Mesenchymal stem cell (in vitro differentiated cells and primary cell): Measurements from ENCODE around the gene ZNF18.
"Not testable (repeated sequence)": the region's sequence is repeated elsewhere in the genome, so short reads cannot be mapped to it uniquely, and the experiment has no call there.

Experiments used
- DNase-seq: peaks from one replicate; pipeline ENCODE4 v3.0.0-alpha.2; 2013
- H2AFZ ChIP-seq: one replicate; pipeline ENCODE4 v1.6.1; 2013; ENCODE audit warnings: low read depth, mild to moderate bottlenecking, control low read depth, inconsistent platforms, low read length, moderate library complexity
- H2AK5ac ChIP-seq: 2 replicates; pipeline ENCODE4 v1.6.1; 2013; ENCODE audit warnings: low read length, moderate library complexity, mild to moderate bottlenecking, inconsistent platforms; ENCODE audit not compliant: severe bottlenecking
- H2BK120ac ChIP-seq: one replicate; pipeline ENCODE4 v1.6.1; 2013; ENCODE audit warnings: low read depth, mild to moderate bottlenecking, inconsistent platforms, low read length, moderate library complexity
- H2BK12ac ChIP-seq, 2 experiments: one replicate each; pipeline ENCODE4 v1.6.1; 2013; ENCODE audit warnings: inconsistent platforms in 2 of 2, low read length in 2 of 2, mild to moderate bottlenecking in 2 of 2, moderate library complexity in 2 of 2, control low read depth in 1 of 2
- H2BK15ac ChIP-seq: one replicate; pipeline ENCODE4 v1.6.1; 2013; ENCODE audit warnings: mild to moderate bottlenecking, low read depth, inconsistent platforms; ENCODE audit not compliant: poor library complexity, severe bottlenecking
- H2BK5ac ChIP-seq: 2 replicates; pipeline ENCODE4 v1.6.1; 2013; ENCODE audit warnings: low read depth, mild to moderate bottlenecking, low read length, control low read depth, inconsistent platforms; ENCODE audit not compliant: poor library complexity, severe bottlenecking
- H3K14ac ChIP-seq, 2 experiments: one replicate each; pipeline ENCODE4 v1.6.1; 2013; ENCODE audit warnings: inconsistent platforms in 2 of 2, low read length in 2 of 2, control low read depth in 1 of 2, mild to moderate bottlenecking in 1 of 2, moderate library complexity in 1 of 2
- H3K18ac ChIP-seq, 2 experiments: one replicate each; pipeline ENCODE4 v1.6.1; 2013; ENCODE audit warnings: inconsistent platforms in 2 of 2, low read length in 2 of 2, control low read depth in 1 of 2, low read depth in 1 of 2, mild to moderate bottlenecking in 1 of 2
- H3K23ac ChIP-seq, 2 experiments: one replicate each; pipeline ENCODE4 v1.6.1; 2013; ENCODE audit warnings: inconsistent platforms in 2 of 2, low read length in 2 of 2, mild to moderate bottlenecking in 2 of 2, moderate library complexity in 2 of 2, control low read depth in 1 of 2
- H3K27ac ChIP-seq: 2 replicates; pipeline ENCODE4 v1.5.1; 2013; ENCODE audit warnings: mild to moderate bottlenecking, moderate library complexity, low read length, control low read depth, inconsistent platforms; ENCODE audit not compliant: poor library complexity, severe bottlenecking
- H3K27me3 ChIP-seq, 2 experiments: 2 replicates each; pipeline versions ENCODE4 v1.6.1 to v1.7.0; 2013; ENCODE audit warnings: low read length in 2 of 2, mild to moderate bottlenecking in 2 of 2, moderate library complexity in 2 of 2, control low read depth in 1 of 2, inconsistent platforms in 1 of 2; ENCODE audit not compliant: control insufficient read depth in 1 of 2, insufficient read depth in 1 of 2
- H3K36me3 ChIP-seq, 2 experiments: 2 replicates each; pipeline versions ENCODE4 v1.6.1 to v1.7.0; 2013; ENCODE audit warnings: low read length in 2 of 2, control low read depth in 1 of 2, inconsistent platforms in 1 of 2, low read depth in 1 of 2, mild to moderate bottlenecking in 1 of 2; ENCODE audit not compliant: insufficient read depth in 2 of 2, control insufficient read depth in 1 of 2
- H3K4ac ChIP-seq, 2 experiments: one replicate each; pipeline ENCODE4 v1.6.1; 2013; ENCODE audit warnings: inconsistent platforms in 2 of 2, low read length in 2 of 2, mild to moderate bottlenecking in 2 of 2, moderate library complexity in 2 of 2, control low read depth in 1 of 2, low read depth in 1 of 2
- H3K4me1 ChIP-seq: 2 replicates; pipeline ENCODE4 v1.6.1; 2013; ENCODE audit warnings: low read depth, low read length, control low read depth; ENCODE audit not compliant: control insufficient read depth, insufficient read depth
- H3K4me2 ChIP-seq: 2 replicates; pipeline ENCODE4 v1.6.1; 2013; ENCODE audit warnings: low read length, mild to moderate bottlenecking, inconsistent platforms; ENCODE audit not compliant: poor library complexity, severe bottlenecking
- H3K4me3 ChIP-seq, 2 experiments: 2 replicates each; pipeline versions ENCODE4 v1.5.1 to v1.7.0; 2013; ENCODE audit warnings: low read length in 2 of 2, mild to moderate bottlenecking in 2 of 2, control low read depth in 1 of 2, low read depth in 1 of 2; ENCODE audit not compliant: insufficient read depth in 1 of 2
- H3K79me1 ChIP-seq: replicated peaks from 2 replicates; pipeline ENCODE4 v1.6.1; 2013; ENCODE audit warnings: mild to moderate bottlenecking, control low read depth, low read length, inconsistent platforms; ENCODE audit not compliant: poor library complexity, severe bottlenecking
- H3K9ac ChIP-seq: 2 replicates; pipeline ENCODE4 v1.7.0; 2013; ENCODE audit warnings: mild to moderate bottlenecking, low read length, moderate library complexity
- H3K9me3 ChIP-seq: 2 replicates; pipeline ENCODE4 v1.7.0; 2013; ENCODE audit warnings: mild to moderate bottlenecking, low read length; ENCODE audit not compliant: control insufficient read depth
- H4K8ac ChIP-seq: one replicate; pipeline ENCODE4 v1.6.1; 2013; ENCODE audit warnings: inconsistent platforms, mild to moderate bottlenecking, low read length, moderate library complexity
- H4K91ac ChIP-seq: one replicate; pipeline ENCODE4 v1.6.1; 2013; ENCODE audit warnings: mild to moderate bottlenecking, low read length, inconsistent platforms
- WGBS: methylation state at CpG from one replicate; pipeline ENCODE4 v1.1.7; 2013; ENCODE audit warnings: mixed read lengths; 5-methylcytosine and 5-hydroxymethylcytosine counted together

The ZNF18 gene

GRCh38 chr17:11979795-11980194, 17.5 kb downstream of the ZNF18 start:
- Histone ChIP-seq H3K4me3 (no peak overlapping the region), H3K27me3 (no peaks in the 10 kb centered on the region), H2BK120ac (no peak overlapping the region), H3K9me3 (no peaks in the 10 kb centered on the region), H3K9ac (no peak overlapping the region), H3K36me3 (peaks cover 18 to 46% of the 10 kb centered on the region in 2 experiments), H2AK5ac (no peak overlapping the region), H2BK15ac (no peak overlapping the region), H2AFZ (no peak overlapping the region), H3K14ac (no peak overlapping the region), H3K27ac (no peak overlapping the region), H4K8ac (no peak overlapping the region), H2BK5ac (no peak overlapping the region), H2BK12ac (no peak overlapping the region), H3K4ac (no peak overlapping the region), H3K23ac (no peak overlapping the region), H3K4me1 (no peaks in the 10 kb centered on the region), H3K79me1 (peaks cover 6% of the 10 kb centered on the region), H3K18ac (no peak overlapping the region), H4K91ac (no peak overlapping the region), H3K4me2 (no peak overlapping the region)
- no peak for DNase-seq
- 100% methylated on average over 1 of the region's 3 CpGs for WGBS

GRCh38 chr17:11972741-11973140, 24.5 kb downstream of the ZNF18 start:
- not testable (repeated sequence) for H3K36me3 ChIP-seq
- 96% methylated on average over 16 of the region's 19 CpGs for WGBS

GRCh38 chr17:11969565-11969964, 27.7 kb downstream of the ZNF18 start:
- Histone ChIP-seq H4K91ac (no peak overlapping the region), H3K4ac (no peak overlapping the region), H3K27ac (no peak overlapping the region), H2BK12ac (no peak overlapping the region), H3K4me2 (no peak overlapping the region), H2BK15ac (no peak overlapping the region), H3K27me3 (no peaks in the 10 kb centered on the region), H3K9ac (no peak overlapping the region), H2AK5ac (no peak overlapping the region), H3K79me1 (peaks cover 7% of the 10 kb centered on the region), H3K23ac (no peak overlapping the region), H4K8ac (no peak overlapping the region), H3K14ac (no peak overlapping the region), H3K36me3 (no peaks in the 10 kb centered on the region), H2AFZ (no peak overlapping the region), H3K4me3 (no peak overlapping the region), H2BK120ac (no peak overlapping the region), H3K4me1 (peaks cover 4% of the 10 kb centered on the region), H3K9me3 (peaks cover 5% of the 10 kb centered on the region), H2BK5ac (no peak overlapping the region), H3K18ac (no peak overlapping the region)
- DNase-seq, result no peak
- WGBS, result 96% methylated on average over 2 of the region's 2 CpGs

More at GRCh38 chr17:11972741-11973140, 24.5 kb downstream of the ZNF18 start:
- not testable (repeated sequence) for H3K27ac ChIP-seq, H2BK15ac ChIP-seq, H2AFZ ChIP-seq, DNase-seq, H3K4me1 ChIP-seq, H2AK5ac ChIP-seq, H3K9ac ChIP-seq, H3K4ac ChIP-seq, H3K23ac ChIP-seq, H3K79me1 ChIP-seq, H3K4me2 ChIP-seq, H2BK12ac ChIP-seq, H3K14ac ChIP-seq, H2BK120ac ChIP-seq, H3K18ac ChIP-seq, H3K27me3 ChIP-seq, H4K91ac ChIP-seq, H3K9me3 ChIP-seq, H3K4me3 ChIP-seq, H4K8ac ChIP-seq, H2BK5ac ChIP-seq

- no peak overlapping the region for H2BK12ac ChIP-seq
- H3K4me3 ChIP-seq, result no peak overlapping the region
- no peak overlapping the region for H2BK120ac ChIP-seq
Measured at GRCh38 chr17:11954936-11955335, 42.3 kb downstream of the ZNF18 start.

More at GRCh38 chr17:11954936-11955335, 42.3 kb downstream of the ZNF18 start:
- H3K18ac ChIP-seq, result no peak overlapping the region
- no peak overlapping the region for H3K14ac ChIP-seq
- no peak overlapping the region for H4K91ac ChIP-seq
- no peak overlapping the region for H2BK5ac ChIP-seq
- no peak overlapping the region for H3K9ac ChIP-seq
- H3K9me3 ChIP-seq, result peaks cover 29% of the 10 kb centered on the region
- no peak overlapping the region for H3K4ac ChIP-seq
- H3K27me3 ChIP-seq, result no peaks in the 10 kb centered on the region
- H4K8ac ChIP-seq, result no peak overlapping the region
- no peak for DNase-seq
- no peak overlapping the region for H2AK5ac ChIP-seq
- no peak overlapping the region for H3K23ac ChIP-seq
- no peaks in the 10 kb centered on the region for H3K4me1 ChIP-seq
- no peak overlapping the region for H2AFZ ChIP-seq
- no peak overlapping the region for H3K27ac ChIP-seq
- H3K36me3 ChIP-seq, result peaks cover 3 to 14% of the 10 kb centered on the region in 2 experiments
- H3K79me1 ChIP-seq, result no peaks in the 10 kb centered on the region
- no peak overlapping the region for H3K4me2 ChIP-seq
- no peak overlapping the region for H2BK15ac ChIP-seq
